Measurements from ENCODE around the gene FRA10AC1.

Gene FRA10AC1

DNA sequence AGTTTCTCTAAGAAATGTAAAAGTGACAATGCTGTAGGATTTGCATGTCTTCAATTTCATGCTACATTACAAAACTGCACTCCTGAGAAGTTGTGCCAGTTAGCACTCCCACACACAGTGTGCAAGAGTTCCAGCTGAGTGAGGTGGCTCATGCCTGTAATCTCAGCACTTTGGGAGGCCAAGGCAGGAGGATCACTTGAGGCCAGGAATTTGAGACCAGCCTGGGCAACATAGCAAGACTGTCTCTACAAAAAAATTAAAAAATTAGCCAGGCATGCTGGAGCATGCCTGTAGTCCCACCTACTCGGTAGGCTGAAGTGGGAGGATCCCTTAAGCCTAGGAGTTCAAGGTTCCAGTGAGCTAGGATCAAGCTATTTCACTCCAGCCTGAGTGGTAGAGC is 44.6 kb downstream of the FRA10AC1 start:
- H3K27me3 ChIP-seq: no peaks in the 10 kb centered on the region
- intact Hi-C loops (cut with DNase I; ENCODE audit: low total_unique reads): no loop called here
- no peak for DNase-seq
- H3K9me3 ChIP-seq: no peaks in the 10 kb centered on the region
- no peak overlapping the region for H3K4me3 ChIP-seq
- peaks cover 0 to 14% (median 3%) of the 10 kb centered on the region in 4 donors for H3K4me1 ChIP-seq
- no peak overlapping the region for H3K27ac ChIP-seq
- TF ChIP-seq, protein P1, sequence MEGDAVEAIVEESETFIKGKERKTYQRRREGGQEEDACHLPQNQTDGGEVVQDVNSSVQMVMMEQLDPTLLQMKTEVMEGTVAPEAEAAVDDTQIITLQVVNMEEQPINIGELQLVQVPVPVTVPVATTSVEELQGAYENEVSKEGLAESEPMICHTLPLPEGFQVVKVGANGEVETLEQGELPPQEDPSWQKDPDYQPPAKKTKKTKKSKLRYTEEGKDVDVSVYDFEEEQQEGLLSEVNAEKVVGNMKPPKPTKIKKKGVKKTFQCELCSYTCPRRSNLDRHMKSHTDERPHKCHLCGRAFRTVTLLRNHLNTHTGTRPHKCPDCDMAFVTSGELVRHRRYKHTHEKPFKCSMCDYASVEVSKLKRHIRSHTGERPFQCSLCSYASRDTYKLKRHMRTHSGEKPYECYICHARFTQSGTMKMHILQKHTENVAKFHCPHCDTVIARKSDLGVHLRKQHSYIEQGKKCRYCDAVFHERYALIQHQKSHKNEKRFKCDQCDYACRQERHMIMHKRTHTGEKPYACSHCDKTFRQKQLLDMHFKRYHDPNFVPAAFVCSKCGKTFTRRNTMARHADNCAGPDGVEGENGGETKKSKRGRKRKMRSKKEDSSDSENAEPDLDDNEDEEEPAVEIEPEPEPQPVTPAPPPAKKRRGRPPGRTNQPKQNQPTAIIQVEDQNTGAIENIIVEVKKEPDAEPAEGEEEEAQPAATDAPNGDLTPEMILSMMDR (IDR thresholded peaks at IDR 0.05): no peak
- peaks cover 0 to 23% (median 6%) of the 10 kb centered on the region in 3 donors for H3K36me3 ChIP-seq

DNA sequence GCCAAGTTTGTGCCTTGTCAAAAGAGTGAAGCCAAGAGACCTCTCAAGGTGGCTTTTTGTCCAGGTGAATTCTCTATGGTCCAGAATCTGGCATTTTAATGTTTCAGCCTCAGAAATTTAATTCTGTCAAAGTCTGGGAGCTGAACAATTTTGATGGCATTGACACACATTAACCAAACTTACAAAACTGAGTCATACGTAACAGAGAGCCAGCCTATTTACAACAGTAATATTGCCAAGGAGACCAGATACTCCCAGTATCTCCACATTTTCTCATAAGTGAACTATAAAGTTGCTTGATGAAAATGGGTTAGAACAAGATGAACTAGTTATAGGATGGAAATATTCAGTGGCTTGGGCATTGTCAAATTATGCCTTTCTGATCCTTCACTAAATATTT is 46.2 kb downstream of the FRA10AC1 start:
- Histone ChIP-seq H3K27ac (no peak overlapping the region), H3K27me3 (no peaks in the 10 kb centered on the region), H3K36me3 (peaks cover 0 to 14% (median 0%) of the 10 kb centered on the region in 3 donors), H3K4me3 (no peak overlapping the region), H3K4me1 (peaks cover 0 to 26% (median 3%) of the 10 kb centered on the region in 4 donors), H3K9me3 (no peaks in the 10 kb centered on the region)
- no peak for DNase-seq
- TF ChIP-seq, protein P1 (IDR thresholded peaks at IDR 0.05): no peak
- intact Hi-C loops (cut with DNase I; ENCODE audit: low total_unique reads): no loop called here

DNA sequence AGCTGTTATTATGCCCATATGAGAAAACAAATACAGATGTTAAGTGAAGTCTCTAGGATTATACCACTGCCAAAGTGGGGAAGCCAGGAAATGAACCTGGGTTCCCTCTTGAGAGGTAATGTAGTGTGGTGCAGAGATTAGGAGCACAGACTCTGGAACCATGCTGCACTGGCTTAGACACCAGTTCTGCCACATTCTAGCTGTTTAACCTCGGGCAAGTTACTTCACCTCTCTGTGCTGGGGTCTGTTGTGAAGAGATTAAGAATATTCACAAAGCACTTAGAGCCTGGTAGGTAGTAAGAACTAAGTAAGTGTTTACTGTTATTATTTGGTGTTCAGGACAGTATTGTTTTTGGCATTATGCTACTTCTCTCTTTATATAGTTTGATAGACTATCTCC is 48.2 kb downstream of the FRA10AC1 start:
- peaks cover 0 to 26% (median 3%) of the 10 kb centered on the region in 4 donors for H3K4me1 ChIP-seq
- no peaks in the 10 kb centered on the region for H3K9me3 ChIP-seq
- no peaks in the 10 kb centered on the region for H3K36me3 ChIP-seq
- H3K27ac ChIP-seq: no peak overlapping the region
- H3K4me3 ChIP-seq: no peak overlapping the region
- TF ChIP-seq, protein P1 (IDR thresholded peaks at IDR 0.05): no peak
- intact Hi-C loops (cut with DNase I; ENCODE audit: low total_unique reads): no loop called here
- DNase-seq: no peak
- no peaks in the 10 kb centered on the region for H3K27me3 ChIP-seq

DNA sequence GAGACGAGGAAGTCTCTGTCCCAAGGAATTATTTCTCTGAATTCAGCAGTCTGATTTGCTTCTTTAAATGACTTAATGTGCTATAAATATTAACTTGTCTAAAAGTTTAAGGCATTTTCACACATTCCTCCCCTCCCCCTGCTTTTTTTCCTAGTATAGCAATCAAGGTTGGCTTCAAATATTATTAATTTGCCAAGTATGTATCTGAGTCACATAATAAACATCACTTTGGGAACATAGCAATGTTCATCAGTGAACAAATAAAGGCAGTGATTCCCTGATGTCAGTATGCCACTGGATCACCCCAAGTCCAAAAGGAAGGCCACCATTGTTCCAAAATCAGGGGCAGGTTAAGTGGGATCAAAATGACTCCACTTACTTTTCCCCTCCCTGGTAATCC is 49.5 kb downstream of the FRA10AC1 start:
- Histone ChIP-seq H3K4me3 (no peak overlapping the region), H3K27me3 (no peaks in the 10 kb centered on the region), H3K27ac (no peak overlapping the region), H3K9me3 (no peaks in the 10 kb centered on the region), H3K36me3 (no peaks in the 10 kb centered on the region), H3K4me1 (peaks cover 0 to 26% (median 3%) of the 10 kb centered on the region in 4 donors)
- DNase-seq: no peak
- intact Hi-C loops (cut with DNase I; ENCODE audit: low total_unique reads): no loop called here
- TF ChIP-seq, protein P1 (IDR thresholded peaks at IDR 0.05): no peak

DNA sequence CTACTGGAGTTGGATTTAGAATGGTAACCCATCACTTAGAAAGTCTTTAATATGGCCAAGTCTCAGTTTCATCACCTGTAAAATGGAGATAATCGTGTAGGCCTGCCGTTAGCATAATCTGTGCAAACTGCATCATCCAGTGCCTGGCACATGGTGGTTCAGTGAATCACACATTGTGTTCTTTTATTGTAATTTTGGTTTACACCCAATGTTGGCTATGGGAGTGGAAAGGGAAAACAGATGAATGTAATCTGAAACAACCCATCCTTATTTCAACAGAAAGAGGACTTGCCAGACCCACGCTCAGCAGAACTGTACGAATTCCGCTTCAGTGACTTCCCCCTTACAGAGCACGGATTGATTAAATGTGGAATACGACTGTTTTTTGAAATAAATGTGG is 62.6 kb downstream of the FRA10AC1 start:
- H3K27me3 ChIP-seq: no peaks in the 10 kb centered on the region
- no peaks in the 10 kb centered on the region for H3K4me1 ChIP-seq
- no peak for DNase-seq
- no peaks in the 10 kb centered on the region for H3K36me3 ChIP-seq
- TF ChIP-seq, protein P1 (IDR thresholded peaks at IDR 0.05): no peak
- H3K4me3 ChIP-seq: no peak overlapping the region
- H3K9me3 ChIP-seq: no peaks in the 10 kb centered on the region
- intact Hi-C loops (cut with DNase I; ENCODE audit: low total_unique reads): no loop called here
- H3K27ac ChIP-seq: no peak overlapping the region

Data from tibial artery (tissue), 4 donors.